NCI-H526 treated with DMSO at 0.1 percent for 48 hours (cell line): ENCODE data around the gene VILL.

ENCODE experiments used
- DNase-seq: peaks from one replicate; lab custom pipeline; 2025; lab: John Stamatoyannopoulos, UW

The VILL gene

GRCh38 chr3:37990527-37990926 lies at the start of gene VILL:
Gene VILL, plus strand, starts transcription at chr3:37990786. Its CDS starts 2,887 bp downstream, at chr3:37993673.
- DNase-seq: no peak

DNA sequence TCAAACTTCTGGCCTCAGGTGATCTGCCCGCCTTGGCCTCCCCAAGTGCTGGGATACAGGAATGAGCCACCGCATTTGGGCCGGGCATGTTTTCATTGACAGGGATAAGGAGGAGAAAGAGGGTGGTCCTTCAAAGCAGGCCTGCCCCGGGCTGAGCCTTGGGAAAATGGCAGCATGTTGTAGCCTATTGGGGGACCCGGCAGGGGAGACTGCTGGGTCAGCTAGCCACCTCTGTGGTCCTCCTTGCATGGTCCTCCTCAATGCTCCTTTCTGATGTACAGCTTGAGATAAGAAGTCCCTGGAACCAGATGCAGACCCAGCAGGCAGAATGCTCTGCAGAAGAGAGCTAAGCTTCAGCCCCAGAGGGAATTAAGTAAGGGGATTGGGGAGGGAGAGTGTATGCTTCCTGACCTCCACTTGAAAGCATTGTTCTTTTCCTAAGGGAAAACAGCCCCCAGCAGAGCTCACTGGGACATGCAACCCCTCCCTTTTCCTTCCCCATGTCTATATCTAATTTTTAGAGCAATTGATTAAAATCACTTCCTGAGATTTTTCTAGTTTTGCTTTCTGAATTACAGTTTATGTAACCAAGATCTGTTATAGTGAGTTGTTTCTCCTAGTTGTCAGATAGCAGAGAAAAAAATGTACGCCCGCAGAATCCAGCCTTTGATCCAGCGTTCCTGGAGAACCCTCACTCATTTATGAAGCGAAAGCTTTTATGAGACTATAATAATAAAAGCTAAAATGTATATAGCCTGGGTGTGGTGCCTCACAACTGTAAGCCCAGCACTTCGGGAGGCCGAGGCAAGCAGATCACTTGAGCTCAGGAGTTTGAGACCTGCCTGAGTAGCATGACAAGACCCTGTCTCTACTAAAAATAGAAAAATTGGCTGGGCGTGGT lies 48.7 kb upstream of the VILL start:
- DNase-seq: no peak

DNA sequence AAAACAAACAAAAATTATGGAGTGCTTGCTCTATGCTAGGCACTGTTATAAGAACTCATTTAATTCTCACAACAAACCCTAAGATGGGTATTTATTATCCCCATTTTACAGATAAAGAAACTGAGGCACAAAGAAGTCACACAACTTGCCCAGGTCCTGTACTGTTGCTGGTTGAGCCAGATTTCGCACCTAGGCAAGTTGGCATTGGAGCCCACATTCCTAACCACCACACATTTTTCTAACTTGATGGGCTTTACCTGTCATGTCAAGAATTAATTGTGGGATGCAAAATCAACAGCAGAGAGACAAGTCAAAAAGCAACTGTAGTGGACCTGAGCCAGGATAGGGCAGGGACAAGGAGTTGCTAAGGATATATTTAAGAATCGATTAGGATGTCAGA lies 47.9 kb upstream of the VILL start:
- DNase-seq: no peak

DNA sequence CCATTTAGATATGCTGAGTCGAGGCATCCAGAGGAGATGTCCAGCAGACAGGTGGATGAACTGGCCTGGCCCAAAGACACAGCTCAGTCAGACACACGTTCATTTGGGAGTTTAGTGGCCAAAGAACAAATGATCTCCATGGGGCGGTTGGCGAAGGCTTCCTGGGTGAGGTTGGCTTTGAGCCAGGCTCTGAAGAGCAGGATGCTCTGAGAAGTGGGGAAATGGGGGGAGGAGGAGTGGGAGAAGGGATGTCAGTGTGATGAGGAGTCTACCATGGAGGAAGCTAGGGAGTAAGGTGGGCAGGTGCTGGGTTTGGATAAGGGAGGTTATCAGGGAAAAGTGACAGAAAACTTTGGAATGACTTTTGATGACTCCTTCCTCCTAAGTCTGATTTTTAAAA lies 47.5 kb upstream of the VILL start:
- DNase-seq: no peak

DNA sequence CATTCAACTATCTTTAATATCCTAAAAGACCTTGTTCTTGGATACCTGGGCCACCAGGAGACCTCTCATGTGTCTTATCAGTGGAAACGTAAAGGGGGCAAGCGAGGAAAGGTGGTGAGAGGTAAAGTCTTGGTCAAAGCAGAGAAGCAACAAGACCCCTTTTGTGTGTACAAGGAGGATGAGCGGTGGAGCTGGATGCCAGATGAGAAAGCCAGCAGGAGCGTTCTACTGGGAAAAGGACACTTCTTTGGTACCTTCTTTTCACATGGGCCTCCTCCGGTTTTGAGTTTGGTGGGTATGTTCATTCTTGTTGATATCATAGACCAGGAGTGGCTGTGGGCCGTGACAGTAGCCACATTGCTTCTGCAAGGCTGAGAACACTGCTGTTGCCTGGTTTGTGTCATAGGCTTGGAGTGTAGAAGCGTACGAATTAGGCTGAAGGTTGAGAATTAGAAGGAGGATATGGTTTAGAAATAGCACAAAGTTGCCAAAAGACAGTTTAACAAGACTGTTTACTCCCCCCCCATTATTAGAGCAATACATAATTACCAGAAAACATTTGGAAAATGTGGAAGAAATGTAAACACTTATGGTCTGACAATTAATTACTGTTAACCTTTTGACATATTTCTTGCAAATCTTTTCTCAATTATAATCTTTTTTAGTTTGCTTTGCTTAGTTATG lies 46.8 kb upstream of the VILL start:
- no peak for DNase-seq

GRCh38 chr3:37944391-37944842 lies 46.2 kb upstream of the VILL start:
- DNase-seq: no peak

DNA sequence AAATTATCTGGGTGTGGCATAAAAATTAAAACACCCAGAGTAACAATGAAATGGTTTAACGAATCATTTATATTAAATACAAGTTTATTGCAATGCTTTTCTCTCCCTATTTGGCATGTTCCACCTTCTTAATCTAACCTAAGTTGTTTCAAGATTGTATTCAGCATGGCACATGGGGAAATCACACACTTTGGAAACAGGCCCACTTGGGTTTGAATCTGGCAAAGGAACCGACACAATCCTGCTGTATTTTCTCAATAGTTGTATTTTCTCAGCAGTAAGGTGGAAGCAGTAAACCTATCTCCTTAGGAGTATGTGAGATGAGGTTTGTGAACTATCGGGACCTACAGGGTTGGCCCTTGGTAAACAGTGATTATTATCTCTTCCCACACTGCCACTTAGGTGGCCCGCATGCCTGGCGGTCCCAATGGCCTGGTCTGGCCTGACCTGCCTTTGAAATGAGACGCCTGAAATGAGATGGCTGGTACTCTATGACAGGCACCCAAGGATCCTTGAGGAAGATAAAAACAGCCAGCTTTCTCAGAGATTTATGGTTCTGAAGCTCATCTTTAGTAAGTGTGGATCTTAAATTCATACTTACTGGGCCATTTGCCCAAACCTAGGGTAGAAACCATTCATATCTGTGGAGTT lies 45.3 kb upstream of the VILL start:
- DNase-seq: no peak

DNA sequence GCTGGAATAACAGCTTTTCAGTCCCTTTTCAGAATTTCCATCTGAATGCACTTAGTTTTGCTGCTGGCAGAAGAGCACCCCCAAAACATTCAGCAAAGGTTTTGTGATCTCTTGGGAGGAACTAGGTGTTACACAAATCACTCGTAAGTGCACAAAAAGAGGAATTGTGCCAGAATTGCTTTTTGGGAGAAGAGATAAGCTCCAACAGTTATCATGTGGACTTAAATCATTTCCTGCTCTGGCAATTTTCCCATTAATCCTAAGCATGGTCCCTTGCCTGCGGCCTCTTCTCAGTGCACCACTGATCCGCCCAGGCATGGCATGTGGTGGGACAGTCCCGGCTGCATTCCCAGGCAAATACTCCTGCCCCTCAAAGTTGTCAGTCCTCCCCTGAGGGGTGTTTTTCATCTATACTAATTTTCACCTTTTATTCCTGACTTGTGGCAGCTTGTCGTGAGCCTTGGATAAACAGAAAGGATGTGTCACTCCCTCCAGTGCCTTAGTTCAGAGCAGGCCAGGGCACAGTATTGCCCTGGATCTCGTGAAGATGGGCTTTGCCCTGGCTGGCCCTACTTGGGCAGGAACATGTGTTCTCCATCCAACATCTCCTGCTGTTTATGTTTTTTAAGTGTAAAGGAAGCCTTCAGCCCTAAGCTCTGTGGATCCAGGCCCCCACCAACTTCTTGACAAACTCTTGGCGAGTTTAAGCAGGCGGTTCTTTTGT lies 44.6 kb upstream of the VILL start:
- no peak for DNase-seq

GRCh38 chr3:37946531-37946889 lies 44.1 kb upstream of the VILL start:
- no peak for DNase-seq

- no peak for DNase-seq
These were observed 40.7 kb upstream of the VILL start for GRCh38 chr3:37949866-37950265.

DNA sequence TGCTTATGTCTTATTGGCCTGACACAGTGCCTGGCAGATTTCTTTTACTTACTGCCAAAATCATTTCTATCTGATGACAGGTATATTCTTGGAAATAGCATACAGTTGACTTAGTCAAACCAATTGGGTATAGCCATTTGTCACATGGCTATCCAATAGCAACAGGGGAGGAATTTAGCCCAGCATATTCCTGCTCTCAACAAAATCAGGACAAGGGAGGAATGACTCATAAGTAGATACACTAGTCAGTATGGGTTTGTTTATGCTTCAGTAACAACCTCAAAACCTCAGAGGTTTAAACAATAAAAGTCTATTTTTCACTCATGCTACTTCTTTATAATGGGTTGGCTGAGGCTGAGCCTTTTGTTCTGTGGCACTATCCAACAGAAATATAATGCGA lies 38.0 kb upstream of the VILL start:
- DNase-seq: no peak

- no peak for DNase-seq
These were observed 37.4 kb upstream of the VILL start for GRCh38 chr3:37953226-37953625.

DNA sequence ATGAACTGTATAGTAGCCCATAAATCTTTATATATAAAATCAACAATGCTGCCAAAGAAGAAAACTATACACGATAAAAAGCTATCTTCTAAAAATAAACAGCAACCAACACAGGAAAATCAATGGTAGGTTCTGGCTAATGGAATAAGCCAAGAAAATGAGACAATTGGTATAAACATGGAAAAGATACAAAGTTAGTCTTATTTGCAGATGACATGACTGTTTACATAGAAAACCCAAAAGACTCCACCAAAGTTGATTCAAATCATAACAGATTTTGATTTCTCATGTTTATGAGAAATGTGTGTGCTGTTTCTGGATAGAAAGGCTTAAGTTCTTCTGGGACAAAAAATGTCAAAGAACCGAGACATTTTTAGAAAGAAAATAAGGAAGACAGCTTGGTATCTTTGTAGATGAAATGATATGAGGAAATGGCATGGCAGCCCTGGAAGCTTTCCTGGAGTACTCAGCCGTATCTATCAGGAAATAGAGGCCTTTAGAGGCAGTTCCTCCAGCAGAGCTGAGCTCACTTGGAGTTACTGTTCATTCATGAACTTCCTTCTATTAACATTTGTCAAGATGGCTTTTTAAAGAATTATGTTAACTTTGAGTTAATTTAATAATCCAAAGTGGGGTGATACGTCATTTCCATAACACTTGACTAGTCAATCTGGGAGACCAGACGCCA lies 36.7 kb upstream of the VILL start:
- DNase-seq: no peak

DNA sequence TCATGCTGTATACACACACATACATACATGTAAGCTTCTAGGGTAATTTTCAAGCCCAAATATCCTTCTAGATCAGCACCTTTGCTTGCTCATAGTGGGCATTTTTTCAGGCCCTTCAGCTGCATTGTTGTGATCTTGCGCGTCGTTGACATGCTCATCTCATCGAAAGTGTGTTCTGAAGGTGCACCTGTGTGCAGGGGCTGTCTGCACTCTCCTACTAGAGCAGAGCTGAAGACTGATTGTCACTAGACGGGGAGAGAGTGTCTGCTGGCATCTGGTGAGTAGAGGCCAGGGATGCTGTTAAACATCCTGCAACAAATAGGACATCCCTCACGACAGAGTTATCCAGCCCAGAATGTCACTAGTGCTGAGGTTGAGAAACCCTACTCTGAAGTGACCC lies 35.7 kb upstream of the VILL start:
- DNase-seq: no peak

DNA sequence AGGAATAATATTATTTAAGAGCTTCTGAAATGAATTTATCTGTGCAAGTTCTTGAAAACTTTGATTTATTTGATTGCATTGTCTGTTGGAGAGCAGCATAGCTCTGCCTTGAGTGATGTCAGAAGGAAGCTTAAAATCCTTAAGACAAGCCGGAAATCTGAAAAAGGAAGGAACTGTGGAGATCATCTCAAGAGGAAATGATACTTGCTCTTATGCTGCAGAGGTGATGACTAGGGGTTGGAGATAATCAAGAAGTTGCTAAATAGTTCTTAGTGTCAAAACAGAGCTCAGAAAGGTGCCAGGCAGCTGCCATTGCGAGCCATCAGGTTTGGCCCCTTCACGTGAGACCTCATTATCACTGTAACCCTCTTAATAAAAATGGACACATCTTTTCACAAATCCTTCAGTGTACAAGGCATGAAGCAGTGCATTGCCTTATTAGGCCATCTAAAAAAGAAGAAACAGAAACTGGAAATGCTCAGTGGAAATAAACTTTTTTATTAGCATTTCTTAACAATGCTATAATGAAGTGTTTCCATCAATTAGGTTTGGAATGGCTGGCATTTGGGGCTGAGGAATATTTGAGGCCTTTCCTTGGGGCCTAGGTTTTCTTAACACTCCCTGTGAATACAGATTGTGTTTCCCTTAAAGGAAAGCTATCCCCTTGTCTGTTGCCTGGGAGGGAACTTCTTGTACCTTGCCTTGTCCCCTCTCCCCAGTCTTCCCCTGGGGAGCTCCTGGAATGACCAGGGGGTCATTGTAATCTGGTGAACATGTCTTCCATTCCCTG lies 34.5 kb upstream of the VILL start:
- no peak for DNase-seq

DNA sequence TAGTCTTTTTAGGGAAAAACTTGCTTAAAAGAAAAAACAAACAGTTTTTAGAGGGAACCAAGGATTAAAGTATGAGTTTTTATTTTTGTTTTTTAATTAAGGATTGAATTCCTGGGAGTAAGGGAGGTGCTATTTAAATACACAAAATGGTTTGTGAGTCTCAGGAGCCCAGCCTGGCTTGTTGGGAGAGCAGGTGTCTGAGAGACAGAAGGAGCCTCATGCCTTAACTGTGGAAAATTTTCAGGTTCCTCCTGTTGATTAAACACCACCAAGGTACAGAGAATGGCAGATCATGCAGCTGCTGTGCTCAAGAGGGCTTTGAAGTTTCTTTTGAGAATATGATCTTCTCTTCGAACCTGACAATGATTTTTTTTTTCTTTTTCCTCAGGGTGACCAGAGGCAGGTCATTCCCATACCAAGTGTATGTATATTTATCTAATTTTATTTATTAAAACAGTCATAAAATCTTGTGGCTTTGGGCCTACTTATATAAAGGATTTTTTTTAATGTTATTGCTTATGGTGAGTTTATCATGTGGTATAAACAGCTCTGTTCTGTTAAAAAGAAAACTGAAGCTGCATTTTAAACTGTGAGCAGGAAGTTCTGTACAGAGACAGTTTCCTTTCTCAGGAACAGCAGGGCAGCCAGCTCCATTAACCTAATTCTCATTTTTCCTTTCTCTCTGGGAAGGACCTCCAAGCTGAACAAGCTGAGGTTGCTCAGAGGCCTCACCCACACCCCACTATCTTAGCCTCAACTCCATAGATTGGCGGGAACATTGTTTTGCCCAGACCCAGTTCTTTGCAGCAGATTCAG lies 33.7 kb upstream of the VILL start:
- no peak for DNase-seq

- no peak for DNase-seq
These were observed 33.0 kb upstream of the VILL start for GRCh38 chr3:37957539-37957936.

DNA sequence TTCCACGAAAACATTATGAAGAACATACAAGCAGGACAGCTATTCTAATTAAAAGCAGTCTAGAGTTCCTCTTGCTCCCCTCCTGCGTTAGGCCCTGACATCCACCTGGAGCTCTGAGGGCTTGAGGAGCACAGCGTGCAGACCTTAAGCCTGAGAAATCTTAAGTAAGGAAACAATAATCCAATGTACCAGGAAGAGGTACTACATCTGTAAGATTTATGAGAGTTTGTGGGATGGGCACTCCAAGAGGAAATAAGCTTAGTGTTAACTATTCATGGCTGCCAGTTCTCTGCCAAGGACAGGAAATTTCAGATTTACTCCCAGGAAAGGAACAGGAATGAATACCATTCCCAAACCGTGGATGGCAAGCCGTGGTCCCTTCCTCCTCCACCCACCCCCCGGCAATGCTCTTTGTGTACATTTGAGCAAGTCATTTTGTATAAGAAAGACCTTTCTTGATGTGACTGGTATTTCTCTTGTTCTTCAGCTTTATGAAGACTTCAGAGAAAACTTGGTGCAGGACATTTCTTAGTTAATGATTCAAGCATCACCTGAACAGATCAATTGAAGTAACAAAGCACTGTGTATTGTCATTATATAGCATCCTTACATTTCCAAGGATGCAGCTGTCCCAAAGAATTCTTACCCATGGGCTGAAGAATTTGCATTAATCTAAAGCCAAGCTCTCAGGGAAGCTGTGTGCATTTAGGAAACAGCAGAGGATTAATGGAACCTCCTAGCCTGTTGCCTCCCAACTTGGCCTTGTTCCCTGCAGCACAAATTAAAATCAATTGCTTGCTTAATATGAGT lies 28.8 kb upstream of the VILL start:
- DNase-seq: no peak

GRCh38 chr3:37963016-37963415 lies 27.6 kb upstream of the VILL start:
- peak; percentile 3 for DNase-seq
